GM23338 (cell line): ENCODE measurements around the gene CLNK. TPM values are rescaled to one million over a fixed set of nuclear protein-coding genes. Genes with fewer than 3 reads are reported as not detected.

Experiments
- ATAC-seq: fragments of 200-7000 bp; cut with Tn5 transposase; 3 replicates; pipeline ENCODE4 v1.9.1; 2020
- DNase-seq: peaks from one replicate; pipeline ENCODE4 v3.0.0-alpha.2; 2015; ENCODE audit warnings: low spot score
- H2AFZ ChIP-seq: fragments of 200-600 bp; sonication (generic); 2 replicates; pipeline ENCODE4 v1.8.0; 2016; ENCODE audit warnings: antibody characterized with exemption, mild to moderate bottlenecking, moderate library complexity
- H3F3A ChIP-seq: fragments of 200-600 bp; sonication (generic); replicated peaks from 2 replicates; pipeline ENCODE4 v1.8.0; 2017; ENCODE audit warnings: antibody characterized with exemption, mixed run types, low read depth
- H3K27ac ChIP-seq: fragments of 200-600 bp; sonication (generic); 2 replicates; pipeline ENCODE4 v1.6.1; 2016; ENCODE audit warnings: low read depth
- H3K27me3 ChIP-seq: fragments of 200-600 bp; sonication (generic); 2 replicates; pipeline ENCODE4 v1.8.0; 2016; ENCODE audit warnings: mild to moderate bottlenecking, mixed run types, moderate library complexity; ENCODE audit not compliant: insufficient read depth
- H3K36me3 ChIP-seq: fragments of 200-600 bp; sonication (generic); 2 replicates; pipeline ENCODE4 v1.8.0; 2016; ENCODE audit warnings: mild to moderate bottlenecking; ENCODE audit not compliant: insufficient read depth
- H3K4me1 ChIP-seq: fragments of 200-600 bp; sonication (generic); 2 replicates; pipeline ENCODE4 v1.8.0; 2016; ENCODE audit warnings: mild to moderate bottlenecking, moderate library complexity; ENCODE audit not compliant: insufficient read depth
- H3K4me2 ChIP-seq: fragments of 200-600 bp; sonication (generic); 2 replicates; pipeline ENCODE4 v1.7.1; 2017; ENCODE audit warnings: mixed run types
- H3K4me3 ChIP-seq: fragments of 200-600 bp; sonication (generic); 2 replicates; pipeline ENCODE4 v1.6.1; 2016; ENCODE audit warnings: mixed run types
- H3K79me2 ChIP-seq: fragments of 200-600 bp; sonication (generic); replicated peaks from 2 replicates; pipeline ENCODE4 v1.8.0; 2017; ENCODE audit warnings: mild to moderate bottlenecking; ENCODE audit not compliant: insufficient read depth
- H3K9me2 ChIP-seq: fragments of 200-600 bp; sonication (generic); 2 replicates; pipeline ENCODE4 v1.8.0; 2017; ENCODE audit not compliant: insufficient read depth
- H4K20me1 ChIP-seq: fragments of 200-600 bp; sonication (generic); replicated peaks from 2 replicates; pipeline ENCODE4 v1.8.0; 2017; ENCODE audit warnings: mild to moderate bottlenecking; ENCODE audit not compliant: insufficient read depth
- H3K27ac Mint-ChIP-seq: 2 replicates; pipeline ENCODE4 v1.8.0; 2020; ENCODE audit warnings: inconsistent platforms, mild to moderate bottlenecking, moderate library complexity, mixed read lengths
- H3K27me3 Mint-ChIP-seq: 3 replicates; pipeline ENCODE4 v1.8.0; 2022; ENCODE audit warnings: low read depth, mild to moderate bottlenecking, moderate library complexity, mixed read lengths, inconsistent platforms; ENCODE audit not compliant: insufficient read depth, poor library complexity
- H3K36me3 Mint-ChIP-seq: 3 replicates; pipeline ENCODE4 v1.8.0; 2021; ENCODE audit warnings: low read depth, mild to moderate bottlenecking, inconsistent platforms, moderate library complexity, mixed read lengths
- H3K4me1 Mint-ChIP-seq: 3 replicates; pipeline ENCODE4 v1.8.0; 2020; ENCODE audit warnings: mild to moderate bottlenecking, inconsistent platforms, mixed read lengths
- H3K4me3 Mint-ChIP-seq: 3 replicates; pipeline ENCODE4 v1.8.0; 2021; ENCODE audit warnings: moderate library complexity, mild to moderate bottlenecking, inconsistent platforms, mixed read lengths
- H3K9me3 Mint-ChIP-seq: 3 replicates; pipeline ENCODE4 v1.8.0; 2020; ENCODE audit warnings: moderate library complexity, mild to moderate bottlenecking, inconsistent platforms, mixed read lengths
- CREB1 ChIP-seq: fragments of 250-450 bp; sonication (Bioruptor Pico); IDR thresholded peaks from 2 replicates; pipeline ENCODE4 v1.5.0; 2020; ENCODE audit warnings: low read depth, mild to moderate bottlenecking, moderate library complexity
- EZH2 ChIP-seq: fragments of 200-600 bp; sonication (generic); IDR thresholded peaks from one replicate; pipeline ENCODE4 v1.8.0; 2017; ENCODE audit warnings: antibody characterized with exemption, mild to moderate bottlenecking, low read depth; ENCODE audit not compliant: unreplicated experiment
- ZNF114 ChIP-seq: fragments of 250-450 bp; sonication (Bioruptor Pico); IDR thresholded peaks from 2 replicates; pipeline ENCODE4 v1.5.0; 2020; ENCODE audit warnings: mild to moderate bottlenecking, moderate library complexity
- ZNF331 ChIP-seq: fragments of 250-450 bp; sonication (Bioruptor Pico); IDR thresholded peaks from 2 replicates; pipeline ENCODE4 v1.5.0; 2020; ENCODE audit warnings: low read depth, mild to moderate bottlenecking, moderate library complexity
- ZNF462 ChIP-seq: fragments of 250-450 bp; sonication (Bioruptor Pico); IDR thresholded peaks from 2 replicates; pipeline ENCODE4 v1.5.0; 2020; ENCODE audit warnings: mild to moderate bottlenecking, moderate library complexity
- polyA plus RNA-seq: library from polyadenylated mRNA; unstranded; fragments of >200 nt; fragmentation: Nextera tagmentation; extraction: Ambion mirVana; gene quantifications from 2 replicates; pipeline ENCODE4 v1.2.1, GENCODE V29; 2016
- total RNA-seq: library from RNA; depleted of rRNA; stranded (reverse); fragments of >200 nt; shearing (Covaris generic); gene quantifications from 2 replicates; pipeline ENCODE4 v1.2.3, GENCODE V29; 2014
- TF ChIP-seq, protein P1 (sequence below), 2 experiments: fragments of 200-600 bp in 1 of 2; sonication (generic) in 1 of 2; conservative IDR thresholded peaks; 2 replicates each; pipeline versions ENCODE4 v1.5.1 to v1.6.1; 2016 to 2017; ENCODE audit warnings: antibody characterized with exemption in 2 of 2, low read depth in 2 of 2, mild to moderate bottlenecking in 2 of 2, moderate library complexity in 1 of 2

The CLNK gene
- total and polyA plus RNA-seq, 2 experiments from 2014 or later = not detected

DNA sequence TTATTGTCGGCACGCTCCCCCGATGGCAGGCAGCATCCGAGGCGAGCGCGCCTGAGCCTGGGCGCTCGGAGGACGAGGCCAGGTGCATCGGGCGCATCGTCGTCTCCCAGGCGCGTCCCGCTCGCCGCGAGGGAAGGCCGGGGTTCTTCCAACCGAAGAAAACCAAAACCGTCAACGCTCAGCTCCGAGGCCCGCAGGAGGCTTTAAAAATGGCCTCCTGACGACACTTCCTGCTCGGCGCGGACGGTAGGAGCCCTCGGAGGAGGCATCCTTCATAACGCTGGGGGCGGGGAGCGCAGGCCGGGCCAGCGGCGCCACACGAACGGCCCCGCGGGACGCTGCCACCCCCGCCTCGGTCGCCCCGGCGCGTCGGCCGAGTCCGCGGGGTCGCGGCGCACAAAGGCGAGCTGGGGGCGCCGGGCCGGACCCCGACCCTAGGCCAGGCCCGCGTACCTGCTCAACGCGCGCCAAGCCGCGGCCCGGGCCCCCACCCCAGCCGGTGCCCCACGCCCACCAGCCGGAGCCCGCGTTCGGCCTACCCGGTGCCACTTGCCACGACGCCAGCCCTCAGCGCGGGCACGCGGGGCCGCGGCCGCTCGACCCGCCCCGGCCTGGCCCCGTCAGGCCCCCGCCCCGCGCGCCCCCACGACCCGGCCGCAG, 227.8 kb downstream of the CLNK start:
- H3K36me3 Mint-ChIP-seq = peaks cover 15% of the 10 kb centered on the region
- Histone ChIP-seq H3F3A (no peaks in the 10 kb centered on the region), H3K4me3 (peak overlapping the region; percentile 73), H2AFZ (peak overlapping the region; percentile 95), H3K4me2 (peak overlapping the region; percentile 91), H3K27me3 (peaks cover 74% of the 10 kb centered on the region), H4K20me1 (peaks cover 33% of the 10 kb centered on the region), H3K9me2 (no peaks in the 10 kb centered on the region), H3K79me2 (no peaks in the 10 kb centered on the region), H3K36me3 (no peaks in the 10 kb centered on the region), H3K4me1 (peaks cover 30% of the 10 kb centered on the region), H3K27ac (no peak overlapping the region)
- peak overlapping the region; percentile 83 for H3K4me3 Mint-ChIP-seq
- peaks cover 30% of the 10 kb centered on the region for H3K4me1 Mint-ChIP-seq
- TF ChIP-seq ZNF331 (no peak), CREB1 (CRISPR knock-in tag) (0 out of 2 replicates have a peak, but pooled peaks have one; percentile 53)
- ATAC-seq (peak; percentile 15), DNase-seq (peak; percentile 79)
- H3K9me3 Mint-ChIP-seq = no peaks in the 10 kb centered on the region; the same call in 2 of the 3 replicates
- H3K27ac Mint-ChIP-seq = no peak overlapping the region
- peaks cover 62% of the 10 kb centered on the region for H3K27me3 Mint-ChIP-seq

GRCh38 chr4:10456260-10456594, 228.3 kb downstream of the CLNK start:
- no peak overlapping the region for H3K27ac Mint-ChIP-seq
- TF ChIP-seq EZH2 (no peak), ZNF114 (CRISPR knock-in tag) (no peak), ZNF462 (no peak)
- TF ChIP-seq, protein P1, sequence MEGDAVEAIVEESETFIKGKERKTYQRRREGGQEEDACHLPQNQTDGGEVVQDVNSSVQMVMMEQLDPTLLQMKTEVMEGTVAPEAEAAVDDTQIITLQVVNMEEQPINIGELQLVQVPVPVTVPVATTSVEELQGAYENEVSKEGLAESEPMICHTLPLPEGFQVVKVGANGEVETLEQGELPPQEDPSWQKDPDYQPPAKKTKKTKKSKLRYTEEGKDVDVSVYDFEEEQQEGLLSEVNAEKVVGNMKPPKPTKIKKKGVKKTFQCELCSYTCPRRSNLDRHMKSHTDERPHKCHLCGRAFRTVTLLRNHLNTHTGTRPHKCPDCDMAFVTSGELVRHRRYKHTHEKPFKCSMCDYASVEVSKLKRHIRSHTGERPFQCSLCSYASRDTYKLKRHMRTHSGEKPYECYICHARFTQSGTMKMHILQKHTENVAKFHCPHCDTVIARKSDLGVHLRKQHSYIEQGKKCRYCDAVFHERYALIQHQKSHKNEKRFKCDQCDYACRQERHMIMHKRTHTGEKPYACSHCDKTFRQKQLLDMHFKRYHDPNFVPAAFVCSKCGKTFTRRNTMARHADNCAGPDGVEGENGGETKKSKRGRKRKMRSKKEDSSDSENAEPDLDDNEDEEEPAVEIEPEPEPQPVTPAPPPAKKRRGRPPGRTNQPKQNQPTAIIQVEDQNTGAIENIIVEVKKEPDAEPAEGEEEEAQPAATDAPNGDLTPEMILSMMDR (conservative IDR thresholded peaks at IDR 0.05; ENCODE audit: low read depth in 2 of 2) = no peak
- peaks cover 58% of the 10 kb centered on the region for H3K27me3 Mint-ChIP-seq

More at GRCh38 chr4:10456260-10456594, 228.3 kb downstream of the CLNK start:
- peaks cover 30% of the 10 kb centered on the region for H3K4me1 ChIP-seq
- H3K4me3 Mint-ChIP-seq = peak overlapping the region; percentile 83
- DNase-seq (no peak), ATAC-seq (no peak)
- peaks cover 27% of the 10 kb centered on the region for H3K4me1 Mint-ChIP-seq
- peaks cover 15% of the 10 kb centered on the region for H3K36me3 Mint-ChIP-seq
- H3K27ac ChIP-seq = no peak overlapping the region
- H3K9me3 Mint-ChIP-seq = no peaks in the 10 kb centered on the region; the same call in 2 of the 3 replicates
- peak overlapping the region; percentile 95 for H2AFZ ChIP-seq
- H3K79me2 ChIP-seq = no peaks in the 10 kb centered on the region
- H3K36me3 ChIP-seq = no peaks in the 10 kb centered on the region
- peak overlapping the region; percentile 73 for H3K4me3 ChIP-seq
- peaks cover 70% of the 10 kb centered on the region for H3K27me3 ChIP-seq
- H4K20me1 ChIP-seq = peaks cover 33% of the 10 kb centered on the region
- H3K4me2 ChIP-seq = peak overlapping the region; percentile 91
- no peaks in the 10 kb centered on the region for H3K9me2 ChIP-seq
- H3F3A ChIP-seq = no peaks in the 10 kb centered on the region
